DLD1 (cell line): ENCODE data around the gene C4A.
"Not testable (repeated sequence)": the region's sequence is repeated elsewhere in the genome, so short reads cannot be mapped to it uniquely, and the experiment has no call there.

Experiments used
- in situ Hi-C: cut with HindIII; loops from 2 replicates; pipeline ENCODE4 v1.10.0; 2017; ENCODE audit warnings: low sequenced_read_pairs

Gene C4A

DNA sequence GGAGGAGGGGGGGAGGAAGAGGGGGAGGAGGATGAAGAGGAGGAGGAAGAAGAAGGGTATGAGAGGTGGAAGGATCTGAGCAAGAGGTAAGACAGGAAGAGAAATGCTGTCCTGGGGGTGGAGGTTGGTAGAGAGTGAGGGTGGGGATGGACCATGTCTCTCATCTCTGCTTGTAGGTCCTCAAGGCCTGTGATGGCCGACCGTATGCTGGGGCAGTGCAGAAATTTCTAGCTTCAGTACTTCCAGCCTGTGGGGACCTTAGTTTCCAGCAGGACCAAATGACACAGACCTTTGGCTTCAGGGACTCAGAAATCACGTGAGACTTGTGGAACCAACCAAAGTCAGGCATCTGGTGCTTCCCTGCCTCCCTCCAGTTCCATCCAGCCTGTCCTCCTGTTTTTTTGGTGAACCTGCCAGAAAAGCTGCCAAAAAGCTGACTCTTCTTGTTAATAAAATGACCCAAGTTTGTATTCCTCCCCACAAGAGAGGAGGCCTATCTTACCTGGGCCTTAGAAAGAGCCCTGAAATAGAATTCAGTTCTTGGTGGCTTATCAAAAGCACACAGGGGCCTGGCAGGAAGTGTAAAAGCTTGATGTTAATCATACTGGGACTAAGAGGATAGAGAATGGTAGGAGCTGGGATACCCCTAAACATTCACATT, 2.5 kb upstream of the C4A start:
- in situ Hi-C loops: no loop called here

DNA sequence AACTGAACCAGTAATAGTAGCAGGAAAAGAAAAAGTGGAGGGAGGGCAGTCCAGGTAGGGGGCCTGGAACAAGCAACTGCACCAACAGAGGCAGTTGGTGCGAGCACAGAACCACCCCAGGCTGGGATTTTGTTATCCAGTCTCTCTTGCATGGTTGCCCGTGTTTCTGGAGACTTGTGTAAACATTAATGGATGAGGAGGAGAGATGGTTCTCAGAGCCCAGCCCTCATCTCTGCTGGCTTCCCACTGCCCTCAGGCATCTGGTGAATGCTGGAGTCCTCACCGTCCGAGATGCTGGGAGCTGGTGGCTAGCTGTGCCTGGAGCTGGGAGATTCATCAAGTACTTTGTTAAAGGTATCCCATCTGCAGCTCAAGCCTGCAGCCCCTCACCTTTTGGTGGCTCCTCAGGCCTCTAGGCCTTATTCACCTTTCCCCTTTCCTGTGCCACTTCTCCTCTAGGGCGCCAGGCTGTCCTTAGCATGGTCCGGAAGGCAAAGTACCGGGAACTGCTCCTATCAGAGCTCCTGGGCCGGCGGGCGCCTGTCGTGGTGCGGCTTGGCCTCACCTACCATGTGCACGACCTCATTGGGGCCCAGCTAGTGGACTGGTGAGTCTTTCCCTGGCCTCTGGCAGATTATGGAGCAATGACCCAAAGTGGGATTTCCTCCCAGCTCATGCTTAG, 1.5 kb upstream of the C4A start:
- in situ Hi-C loops: not testable (repeated sequence)

DNA sequence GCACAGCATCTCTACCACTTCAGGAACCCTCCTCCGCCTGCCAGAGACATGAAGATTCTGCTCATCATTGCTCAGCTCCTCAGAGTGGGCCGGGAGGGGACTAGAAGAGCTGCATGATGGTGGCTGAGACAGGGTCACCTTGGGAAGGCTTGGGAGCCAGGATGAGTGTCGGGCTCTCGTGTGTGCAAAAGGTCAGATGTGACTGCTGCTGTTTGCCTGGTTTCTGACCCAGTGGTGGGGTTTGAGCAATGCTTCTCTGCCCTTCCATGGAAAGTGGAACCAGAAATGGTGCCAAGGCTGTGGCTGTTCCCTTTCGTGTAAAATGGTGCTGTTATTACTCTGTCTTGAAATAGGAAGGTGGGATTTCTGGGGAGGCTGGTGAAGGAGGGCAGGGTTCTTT, 859 bp upstream of the C4A start:
- in situ Hi-C loops: not testable (repeated sequence)

DNA sequence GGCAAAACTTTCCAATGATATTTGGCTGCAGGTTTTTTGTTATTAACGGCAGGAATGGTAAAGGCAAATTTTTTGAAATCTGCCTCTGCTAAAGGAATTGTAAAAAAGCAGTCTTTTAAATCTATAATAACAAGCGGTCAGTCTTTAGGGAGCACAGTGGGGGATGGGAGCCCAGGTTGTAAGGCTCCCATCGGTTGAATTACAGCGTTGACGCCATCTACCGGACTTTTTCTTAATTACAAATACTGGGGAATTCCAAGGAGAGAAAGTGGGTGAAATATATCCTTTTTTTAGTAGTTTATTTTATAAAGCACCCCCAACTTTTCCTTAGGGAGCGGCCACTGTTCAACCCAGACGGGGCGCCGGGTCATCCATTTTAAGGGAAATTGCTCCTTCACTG, 7.5 kb downstream of the C4A start:
- in situ Hi-C loops: not testable (repeated sequence)

DNA sequence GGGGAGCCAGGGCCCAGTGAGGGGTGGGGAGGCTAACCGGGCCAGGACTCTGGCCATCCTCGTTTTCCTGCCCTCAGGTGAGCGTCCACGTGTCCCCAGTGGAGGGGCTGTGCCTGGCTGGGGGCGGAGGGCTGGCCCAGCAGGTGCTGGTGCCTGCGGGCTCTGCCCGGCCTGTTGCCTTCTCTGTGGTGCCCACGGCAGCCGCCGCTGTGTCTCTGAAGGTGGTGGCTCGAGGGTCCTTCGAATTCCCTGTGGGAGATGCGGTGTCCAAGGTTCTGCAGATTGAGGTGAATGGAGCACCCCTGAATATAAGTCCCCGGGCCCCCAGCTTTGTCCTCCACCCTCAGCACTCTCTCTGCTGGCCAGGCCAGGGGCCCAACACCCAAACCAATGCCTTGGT, 12.6 kb downstream of the C4A start:
- in situ Hi-C loops: not testable (repeated sequence)

DNA sequence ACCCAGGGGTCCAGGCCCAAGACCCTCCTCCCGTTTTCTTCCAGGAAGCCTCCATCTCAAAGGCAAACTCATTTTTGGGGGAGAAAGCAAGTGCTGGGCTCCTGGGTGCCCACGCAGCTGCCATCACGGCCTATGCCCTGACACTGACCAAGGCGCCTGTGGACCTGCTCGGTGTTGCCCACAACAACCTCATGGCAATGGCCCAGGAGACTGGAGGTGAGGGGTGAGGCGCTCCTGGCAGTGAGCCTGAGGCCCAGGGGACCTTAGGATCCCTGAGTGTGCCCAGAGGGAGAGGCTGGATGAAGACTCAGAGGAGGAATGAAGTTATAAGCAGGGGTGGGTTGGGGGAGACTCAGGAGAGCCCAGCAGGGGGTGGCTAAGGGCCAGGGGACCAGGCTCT, 14.5 kb downstream of the C4A start:
- in situ Hi-C loops: not testable (repeated sequence)

DNA sequence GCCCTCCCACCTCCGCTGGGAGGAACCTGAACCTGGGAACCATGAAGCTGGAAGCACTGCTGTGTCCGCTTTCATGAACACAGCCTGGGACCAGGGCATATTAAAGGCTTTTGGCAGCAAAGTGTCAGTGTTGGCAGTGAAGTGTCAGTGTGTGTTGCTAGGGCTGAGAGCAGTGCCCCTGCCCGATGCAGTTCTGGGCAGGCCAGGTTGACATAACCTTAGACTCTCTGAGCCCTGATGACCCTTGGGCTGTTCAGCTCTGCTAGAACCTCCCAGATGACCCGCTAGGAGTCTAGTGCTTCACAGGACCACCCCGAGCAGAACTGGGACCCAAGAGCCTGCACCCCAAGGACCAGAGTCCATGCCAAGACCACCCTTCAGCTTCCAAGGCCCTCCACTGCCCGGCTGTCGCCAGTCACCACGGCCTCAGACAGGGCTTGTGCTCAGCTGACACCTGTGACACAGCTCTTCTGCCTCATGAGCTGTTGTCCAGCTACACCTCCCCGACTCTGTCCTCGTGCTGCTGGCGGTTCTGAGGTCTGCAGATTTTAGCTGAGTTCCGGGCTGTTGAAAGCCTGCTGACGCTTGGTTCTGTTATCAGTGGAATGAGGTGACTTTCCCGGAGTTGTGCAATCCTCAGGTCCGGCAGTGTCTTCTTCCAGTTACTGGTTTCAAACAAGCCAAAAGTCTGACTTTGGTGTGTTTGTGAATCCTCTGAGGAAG, 20.9 kb downstream of the C4A start:
- in situ Hi-C loops: not testable (repeated sequence)

DNA sequence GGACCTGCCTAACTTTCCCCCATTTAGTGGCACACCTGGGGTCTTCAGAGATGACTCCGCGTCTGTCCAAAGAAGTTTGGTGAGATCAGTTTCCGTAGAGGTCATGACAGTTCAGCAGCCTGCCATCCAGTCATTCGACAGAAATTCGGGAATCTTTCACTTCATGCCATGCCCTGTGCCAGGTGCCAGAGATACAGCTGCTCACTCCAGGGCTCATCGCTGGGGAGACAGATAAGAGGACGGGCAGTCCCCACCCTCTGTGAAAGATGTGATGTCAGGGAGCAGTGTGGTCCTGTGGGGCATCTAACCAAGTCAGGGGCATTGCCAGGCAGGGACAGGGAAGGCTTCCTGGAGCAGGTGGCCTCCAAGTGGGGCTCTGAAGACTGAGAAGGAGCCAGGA, 21.4 kb downstream of the C4A start:
- in situ Hi-C loops: not testable (repeated sequence)

DNA sequence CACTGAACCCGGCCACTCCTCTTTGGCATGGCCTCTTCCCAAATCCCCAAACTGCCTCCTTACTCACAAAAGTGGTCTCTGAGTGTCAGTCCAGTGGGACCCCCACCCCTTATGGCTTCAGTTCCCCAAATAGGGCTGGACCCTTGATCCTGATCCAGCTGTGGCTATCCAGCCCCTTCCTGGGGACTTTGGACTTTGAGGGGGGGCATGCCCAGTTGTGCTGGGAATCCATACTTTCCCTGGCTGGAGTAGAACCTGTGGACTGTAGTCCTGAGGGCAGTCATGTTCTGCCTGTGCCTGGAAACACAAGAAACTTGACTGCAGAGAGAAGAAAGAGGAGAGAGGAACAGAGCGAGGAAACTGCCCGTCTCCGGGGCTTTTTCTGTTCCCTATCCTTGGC, 22.5 kb downstream of the C4A start:
- in situ Hi-C loops: not testable (repeated sequence)

DNA sequence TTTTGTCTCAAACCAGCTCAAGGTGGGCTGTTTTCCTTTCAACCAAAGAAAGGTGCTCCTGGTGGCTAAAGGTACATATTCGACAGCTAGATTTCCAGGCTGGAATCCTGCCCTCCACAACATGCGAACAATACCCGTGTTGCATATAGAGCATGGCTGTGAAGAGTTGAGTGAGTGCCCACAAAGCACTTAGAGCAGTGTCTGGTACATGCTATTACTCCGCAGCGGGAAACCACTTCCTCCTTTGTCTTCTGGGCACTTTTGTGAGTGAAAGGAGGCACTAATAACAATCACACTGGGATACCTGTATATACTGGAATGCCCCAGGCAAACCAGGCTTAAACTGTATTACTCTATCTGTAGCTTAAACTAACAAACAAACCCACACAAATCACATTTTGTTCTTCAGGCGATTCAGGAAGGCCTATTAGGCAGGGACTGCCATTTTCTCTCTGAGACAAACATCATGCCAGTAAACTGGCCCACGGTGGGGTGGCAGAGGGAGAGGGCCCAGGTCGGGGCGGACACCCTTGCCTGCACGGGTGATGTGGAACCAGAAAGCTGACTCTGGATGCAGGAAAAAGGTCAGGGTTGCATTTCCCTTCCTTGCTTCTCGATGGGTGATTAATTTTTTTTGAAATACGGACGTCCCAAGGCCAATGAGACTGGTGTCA, 23.1 kb downstream of the C4A start:
- in situ Hi-C loops: not testable (repeated sequence)

DNA sequence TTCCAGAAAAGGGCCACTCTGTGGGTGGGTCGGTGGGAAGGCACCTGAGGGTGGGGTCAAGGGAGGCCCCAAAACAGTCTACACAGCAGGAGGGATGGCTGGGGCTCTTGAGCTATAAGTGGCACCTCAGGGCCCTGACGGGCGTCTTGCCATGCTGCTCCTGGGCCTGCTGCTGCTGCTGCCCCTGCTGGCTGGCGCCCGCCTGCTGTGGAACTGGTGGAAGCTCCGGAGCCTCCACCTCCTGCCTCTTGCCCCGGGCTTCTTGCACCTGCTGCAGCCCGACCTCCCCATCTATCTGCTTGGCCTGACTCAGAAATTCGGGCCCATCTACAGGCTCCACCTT, 23.7 kb downstream of the C4A start:
- in situ Hi-C loops: not testable (repeated sequence)

DNA sequence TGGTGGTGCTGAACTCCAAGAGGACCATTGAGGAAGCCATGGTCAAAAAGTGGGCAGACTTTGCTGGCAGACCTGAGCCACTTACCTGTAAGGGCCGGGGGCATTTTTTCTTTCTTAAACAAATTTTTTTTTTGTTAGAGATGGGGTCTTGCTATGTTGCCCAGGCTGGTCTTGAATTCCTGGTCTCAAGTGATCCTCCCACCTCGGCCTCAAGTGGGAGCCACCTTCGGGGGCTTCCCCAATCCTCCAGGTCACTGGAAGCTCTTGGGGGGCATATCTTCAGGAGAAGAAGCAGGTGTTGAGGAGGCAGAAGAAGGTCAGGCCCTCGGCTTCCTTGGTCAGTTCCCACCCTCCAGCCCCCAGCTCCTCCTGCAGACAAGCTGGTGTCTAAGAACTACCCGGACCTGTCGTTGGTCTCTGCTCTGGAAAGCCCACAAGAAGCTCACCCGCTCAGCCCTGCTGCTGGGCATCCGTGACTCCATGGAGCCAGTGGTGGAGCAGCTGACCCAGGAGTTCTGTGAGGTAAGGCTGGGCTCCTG, 24.2 kb downstream of the C4A start:
- in situ Hi-C loops: not testable (repeated sequence)

DNA sequence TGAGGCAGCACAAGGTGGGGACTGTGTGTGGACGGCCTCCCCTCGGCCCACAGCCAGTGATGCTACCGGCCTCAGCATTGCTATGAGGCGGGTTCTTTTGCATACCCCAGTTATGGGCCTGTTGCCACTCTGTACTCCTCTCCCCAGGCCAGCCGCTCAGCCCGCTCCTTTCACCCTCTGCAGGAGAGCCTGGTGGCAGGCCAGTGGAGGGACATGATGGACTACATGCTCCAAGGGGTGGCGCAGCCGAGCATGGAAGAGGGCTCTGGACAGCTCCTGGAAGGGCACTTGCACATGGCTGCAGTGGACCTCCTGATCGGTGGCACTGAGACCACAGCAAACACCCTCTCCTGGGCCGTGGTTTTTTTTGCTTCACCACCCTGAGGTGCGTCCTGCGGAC, 25.2 kb downstream of the C4A start:
- in situ Hi-C loops: not testable (repeated sequence)

DNA sequence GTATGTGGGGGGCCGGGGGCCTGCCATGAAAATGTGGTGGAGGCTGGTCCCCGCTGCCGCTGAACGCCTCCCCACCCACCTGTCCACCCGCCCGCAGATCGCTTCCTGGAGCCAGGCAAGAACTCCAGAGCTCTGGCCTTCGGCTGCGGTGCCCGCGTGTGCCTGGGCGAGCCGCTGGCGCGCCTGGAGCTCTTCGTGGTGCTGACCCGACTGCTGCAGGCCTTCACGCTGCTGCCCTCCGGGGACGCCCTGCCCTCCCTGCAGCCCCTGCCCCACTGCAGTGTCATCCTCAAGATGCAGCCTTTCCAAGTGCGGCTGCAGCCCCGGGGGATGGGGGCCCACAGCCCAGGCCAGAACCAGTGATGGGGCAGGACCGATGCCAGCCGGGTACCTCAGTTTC, 26.2 kb downstream of the C4A start:
- in situ Hi-C loops: not testable (repeated sequence)

DNA sequence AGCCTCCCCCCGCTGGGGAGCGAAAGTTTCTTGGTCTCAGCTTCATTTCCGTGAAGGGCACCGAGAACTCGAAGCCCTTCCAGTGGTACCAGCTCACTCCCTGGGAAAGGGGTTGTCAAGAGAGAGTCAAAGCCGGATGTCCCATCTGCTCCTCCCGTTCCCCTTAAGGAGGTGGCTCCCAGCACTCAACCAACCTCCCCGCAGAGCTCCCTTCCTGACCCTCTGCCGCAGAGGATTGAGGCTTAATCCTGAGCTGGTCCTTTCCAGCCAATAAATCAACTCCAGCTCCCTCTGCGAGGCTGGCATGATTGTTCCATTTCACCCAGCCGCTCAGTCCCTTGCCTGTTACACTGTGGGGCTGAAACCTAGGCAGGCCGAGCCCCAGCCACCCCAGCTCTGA, 26.8 kb downstream of the C4A start:
- in situ Hi-C loops: not testable (repeated sequence)

DNA sequence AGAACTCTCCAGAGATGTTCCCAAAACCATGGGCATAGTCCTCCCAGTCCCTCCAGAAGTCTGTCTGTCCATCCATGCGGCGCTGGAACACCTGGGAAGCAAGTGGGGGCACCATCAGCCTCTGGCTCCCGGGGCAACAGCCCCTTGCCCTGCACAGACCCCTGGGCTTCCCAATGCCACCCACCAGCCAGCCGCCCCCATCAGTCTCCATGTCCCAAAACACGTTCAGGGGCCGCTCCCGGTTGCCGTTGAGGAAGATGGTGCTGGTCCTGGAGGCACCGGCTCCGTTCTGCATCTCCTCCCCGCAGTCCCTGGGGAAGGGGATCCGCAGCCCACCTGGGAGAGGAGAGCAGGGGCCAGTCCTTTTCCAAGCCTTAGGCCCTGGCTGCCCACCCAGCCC, 27.7 kb downstream of the C4A start:
- in situ Hi-C loops: not testable (repeated sequence)

DNA sequence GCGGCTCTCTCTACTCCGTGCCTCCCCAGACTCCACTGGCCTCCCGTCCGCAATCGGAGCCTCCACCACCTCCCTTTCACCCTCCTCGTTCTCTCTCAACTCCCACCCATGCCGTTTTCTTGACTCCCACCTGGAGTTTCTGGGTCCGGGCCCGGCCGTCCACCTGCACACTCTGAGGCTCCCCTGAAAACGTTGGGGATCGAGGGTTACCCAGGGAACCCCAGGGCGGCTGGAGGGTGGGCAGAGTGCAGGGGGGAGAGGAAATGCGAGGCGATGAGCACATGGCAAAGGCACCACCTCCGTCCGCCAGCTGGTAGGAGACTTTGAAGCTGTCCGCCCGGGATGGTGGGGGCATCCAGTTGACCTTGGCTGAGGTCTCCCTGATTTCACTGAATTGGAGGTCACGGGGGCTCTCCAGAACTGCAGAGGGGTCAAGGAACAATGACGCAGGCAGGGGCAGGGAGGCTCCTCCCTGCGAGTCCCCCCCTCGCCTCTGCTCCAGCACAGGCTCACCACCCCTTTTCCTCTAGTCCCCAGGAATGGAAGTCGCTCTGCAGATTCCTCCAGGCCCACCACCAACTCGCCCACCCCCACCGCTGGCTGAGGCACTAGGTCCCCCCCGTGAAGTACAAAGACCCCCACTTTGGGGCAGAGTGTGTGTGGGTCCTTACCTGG, 29.1 kb downstream of the C4A start:
- in situ Hi-C loops: not testable (repeated sequence)

DNA sequence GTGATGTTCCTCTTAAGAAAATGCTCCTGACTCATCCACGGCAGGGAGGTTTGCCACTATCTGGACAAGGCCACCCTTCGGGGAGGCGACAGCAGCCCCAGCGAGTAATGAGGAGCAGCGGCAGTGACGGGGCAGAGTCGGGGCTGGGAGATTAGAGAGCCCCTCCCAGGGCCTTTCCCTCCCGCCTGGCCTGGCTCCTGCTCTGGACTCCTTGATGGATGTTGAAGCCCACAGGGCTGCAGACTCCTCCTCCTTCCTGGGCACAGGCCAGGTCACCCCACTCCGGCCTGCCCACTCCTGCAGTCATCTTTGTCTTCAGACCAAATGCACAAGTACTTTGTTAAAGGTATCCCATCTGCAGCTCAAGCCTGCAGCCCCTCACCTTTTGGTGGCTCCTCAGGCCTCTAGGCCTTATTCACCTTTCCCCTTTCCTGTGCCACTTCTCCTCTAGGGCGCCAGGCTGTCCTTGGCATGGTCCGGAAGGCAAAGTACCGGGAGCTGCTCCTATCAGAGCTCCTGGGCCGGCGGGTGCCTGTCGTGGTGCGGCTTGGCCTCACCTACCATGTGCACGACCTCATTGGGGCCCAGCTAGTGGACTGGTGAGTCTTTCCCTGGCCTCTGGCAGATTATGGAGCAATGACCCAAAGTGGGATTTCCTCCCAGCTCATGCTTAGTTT, 31.2 kb downstream of the C4A start:
- in situ Hi-C loops: not testable (repeated sequence)

DNA sequence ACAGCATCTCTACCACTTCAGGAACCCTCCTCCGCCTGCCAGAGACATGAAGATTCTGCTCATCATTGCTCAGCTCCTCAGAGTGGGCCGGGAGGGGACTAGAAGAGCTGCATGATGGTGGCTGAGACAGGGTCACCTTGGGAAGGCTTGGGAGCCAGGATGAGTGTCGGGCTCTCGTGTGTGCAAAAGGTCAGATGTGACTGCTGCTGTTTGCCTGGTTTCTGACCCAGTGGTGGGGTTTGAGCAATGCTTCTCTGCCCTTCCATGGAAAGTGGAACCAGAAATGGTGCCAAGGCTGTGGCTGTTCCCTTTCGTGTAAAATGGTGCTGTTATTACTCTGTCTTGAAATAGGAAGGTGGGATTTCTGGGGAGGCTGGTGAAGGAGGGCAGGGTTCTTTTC, 31.9 kb downstream of the C4A start:
- in situ Hi-C loops: not testable (repeated sequence)

DNA sequence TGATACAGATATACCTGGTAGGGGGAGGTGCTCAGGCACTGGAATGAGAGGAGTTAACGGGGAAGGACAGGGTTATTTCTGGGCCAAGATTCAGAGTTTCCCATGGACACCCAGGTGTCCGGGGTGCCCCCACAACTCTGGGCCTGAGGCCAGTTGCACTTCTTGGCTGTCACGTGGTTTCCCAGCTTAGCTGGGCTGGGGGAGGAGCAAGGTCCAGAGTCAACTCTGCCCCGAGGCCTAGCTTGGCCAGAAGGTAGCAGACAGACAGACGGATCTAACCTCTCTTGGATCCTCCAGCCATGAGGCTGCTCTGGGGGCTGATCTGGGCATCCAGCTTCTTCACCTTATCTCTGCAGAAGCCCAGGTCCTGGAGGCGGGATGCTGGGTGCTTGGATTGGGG, 32.7 kb downstream of the C4A start, which contains the start of gene C4B:
Gene C4B, plus strand, starts transcription at position 249 of the 400 bp plus-strand sequence. Its CDS starts 51 bp downstream, at position 300.
- in situ Hi-C loops: not testable (repeated sequence)
